CD4-positive, alpha-beta T cell treated with Interleukin-6 for 4 hours (primary cell): ENCODE data around the gene MBD2.
"Not testable (repeated sequence)": the region's sequence is repeated elsewhere in the genome, so short reads cannot be mapped to it uniquely, and the experiment has no call there.

Experiments used
- DNase-seq: peaks from one replicate; pipeline ENCODE4 v3.0.0-alpha.2; 2020; ENCODE audit warnings: mixed read lengths

Gene MBD2

DNA sequence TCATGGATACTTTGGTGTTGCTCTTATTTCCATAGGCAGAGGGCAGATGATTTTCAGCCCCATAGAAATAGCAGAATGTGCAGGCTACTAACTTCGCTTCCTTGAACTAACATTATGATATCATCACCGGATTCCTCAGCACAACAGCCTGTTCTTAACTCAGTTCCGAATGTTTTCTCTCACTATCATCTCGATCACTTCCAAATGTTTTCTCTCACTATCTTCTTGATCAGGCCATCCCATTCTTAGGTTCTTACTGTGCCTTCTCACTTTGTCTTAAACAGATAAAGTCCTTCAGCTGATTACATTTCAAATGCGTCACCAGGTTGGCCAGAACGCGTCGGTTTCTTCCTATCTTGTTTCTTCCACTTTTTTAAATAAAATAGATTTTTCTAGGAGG is 11.4 kb upstream of the MBD2 start:
- no peak for DNase-seq

DNA sequence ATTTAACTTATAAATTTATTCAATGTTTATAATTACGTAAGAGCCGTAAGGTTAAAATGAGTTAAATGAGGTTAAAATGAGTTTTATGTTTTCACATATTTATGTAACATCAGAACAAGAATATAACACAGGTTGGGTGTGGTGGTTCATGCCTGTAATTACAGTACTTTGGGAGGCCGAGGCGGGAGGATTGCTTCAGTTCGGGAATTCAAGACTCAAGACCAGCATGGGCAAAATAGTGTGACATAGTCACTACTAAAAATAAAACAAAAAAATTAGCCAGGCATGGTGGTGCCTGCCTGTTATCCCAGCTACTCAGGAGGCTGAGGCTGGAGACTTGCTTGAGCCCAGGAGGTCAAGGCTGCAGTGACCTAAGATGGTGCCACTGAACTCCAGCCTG is 9.3 kb upstream of the MBD2 start:
- DNase-seq, result no peak

DNA sequence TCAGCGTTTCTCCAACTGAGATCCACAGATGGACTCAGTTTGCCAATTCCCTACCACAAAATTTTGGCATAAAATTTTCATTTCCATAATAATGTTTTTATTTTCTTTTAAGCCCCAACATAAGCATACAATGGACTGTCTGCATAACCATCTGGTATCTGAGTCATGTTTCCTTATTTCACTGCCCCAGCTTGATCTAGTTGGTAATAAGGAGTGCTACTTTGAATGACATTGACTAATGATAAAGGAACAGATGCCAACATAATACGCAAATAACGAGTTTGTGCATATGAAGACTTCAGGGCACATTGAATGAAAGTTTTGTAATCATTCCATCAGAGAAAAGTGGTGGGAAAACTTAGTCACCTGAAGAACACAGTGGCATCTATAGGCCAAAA is 8.8 kb upstream of the MBD2 start:
- DNase-seq, result no peak

DNA sequence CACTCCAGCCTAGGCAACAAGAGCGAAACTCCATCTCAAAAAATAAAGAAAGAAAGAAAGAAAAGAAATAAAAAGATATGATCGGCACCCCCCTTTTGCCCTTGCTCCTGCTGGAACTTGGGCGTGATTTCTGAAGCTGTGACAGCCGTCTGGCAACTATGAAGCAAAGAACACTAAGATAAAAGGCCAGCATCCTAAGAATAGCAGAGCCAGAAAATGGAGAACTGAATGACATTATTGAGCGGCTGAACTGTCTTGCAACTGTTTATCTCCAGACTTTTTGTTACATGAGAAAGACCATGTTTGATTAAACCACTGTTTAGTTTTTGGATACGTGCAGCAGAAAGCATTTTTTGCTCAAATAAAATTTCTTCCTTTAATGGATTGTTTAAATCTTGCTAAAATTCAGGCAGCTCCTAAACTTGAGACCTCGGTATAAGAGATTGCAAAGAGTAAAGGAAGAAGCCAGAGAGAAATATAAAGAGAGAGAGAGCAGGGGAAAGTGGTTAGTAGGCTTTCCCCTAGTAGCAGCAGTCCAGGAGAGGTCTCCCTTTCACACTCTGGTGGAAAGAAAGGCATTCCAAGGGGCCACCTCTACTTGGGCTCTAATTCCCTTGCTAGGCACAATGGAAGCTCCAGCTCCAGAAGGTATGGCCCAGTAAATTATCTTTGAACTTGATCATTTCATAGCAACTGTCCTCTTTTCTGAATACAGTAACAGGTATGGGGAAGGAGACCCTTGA is 8.2 kb upstream of the MBD2 start:
- DNase-seq, result no peak

DNA sequence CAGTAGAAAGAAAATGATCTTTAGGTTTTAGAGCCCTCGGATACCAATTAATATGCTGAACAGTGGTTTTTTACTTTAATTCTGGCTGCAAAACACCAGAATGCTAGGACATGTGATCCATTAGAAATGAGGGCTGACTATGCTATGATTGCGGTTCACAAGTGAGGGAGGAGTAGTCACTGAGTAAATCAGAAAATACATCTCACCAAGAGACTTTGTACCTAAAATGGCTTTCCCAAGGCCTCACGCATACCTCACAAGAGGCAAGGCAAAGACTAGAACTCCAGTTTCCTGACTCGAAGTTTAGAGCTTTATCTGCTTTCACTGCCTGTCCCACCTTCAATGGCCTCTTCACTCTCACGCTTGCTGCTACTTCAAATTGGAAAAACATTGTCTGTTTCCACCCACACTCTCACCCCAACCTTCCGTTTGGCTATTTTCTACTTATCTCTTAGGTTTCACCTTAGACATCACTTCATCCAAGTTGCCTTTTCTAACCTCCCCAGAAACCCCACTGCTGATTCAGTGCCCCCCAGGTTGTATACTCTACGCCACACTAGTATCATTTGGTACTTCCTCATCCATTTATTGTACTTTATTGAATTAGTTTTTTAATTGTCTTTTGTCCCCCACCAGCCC is 5.1 kb upstream of the MBD2 start:
- DNase-seq, result no peak

DNA sequence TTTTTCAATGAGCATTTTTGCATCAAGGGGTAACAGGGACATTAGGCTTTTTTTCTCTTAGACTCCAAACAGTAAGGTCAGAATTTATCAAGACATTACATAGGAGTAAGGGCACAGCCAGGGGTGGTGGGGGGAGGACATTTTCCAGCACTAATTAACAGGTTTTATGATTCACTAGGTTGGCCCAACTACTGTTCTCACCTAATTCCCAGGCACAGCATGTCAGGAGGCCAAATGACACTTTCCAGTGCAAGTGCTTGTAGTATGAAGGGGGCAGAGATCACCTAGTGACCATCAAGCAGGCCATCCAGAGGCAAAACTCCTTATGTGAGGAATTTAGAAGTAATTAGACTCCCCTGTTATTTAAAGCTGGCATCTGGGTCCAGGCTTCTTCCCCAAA is 3.9 kb upstream of the MBD2 start:
- DNase-seq, result no peak

DNA sequence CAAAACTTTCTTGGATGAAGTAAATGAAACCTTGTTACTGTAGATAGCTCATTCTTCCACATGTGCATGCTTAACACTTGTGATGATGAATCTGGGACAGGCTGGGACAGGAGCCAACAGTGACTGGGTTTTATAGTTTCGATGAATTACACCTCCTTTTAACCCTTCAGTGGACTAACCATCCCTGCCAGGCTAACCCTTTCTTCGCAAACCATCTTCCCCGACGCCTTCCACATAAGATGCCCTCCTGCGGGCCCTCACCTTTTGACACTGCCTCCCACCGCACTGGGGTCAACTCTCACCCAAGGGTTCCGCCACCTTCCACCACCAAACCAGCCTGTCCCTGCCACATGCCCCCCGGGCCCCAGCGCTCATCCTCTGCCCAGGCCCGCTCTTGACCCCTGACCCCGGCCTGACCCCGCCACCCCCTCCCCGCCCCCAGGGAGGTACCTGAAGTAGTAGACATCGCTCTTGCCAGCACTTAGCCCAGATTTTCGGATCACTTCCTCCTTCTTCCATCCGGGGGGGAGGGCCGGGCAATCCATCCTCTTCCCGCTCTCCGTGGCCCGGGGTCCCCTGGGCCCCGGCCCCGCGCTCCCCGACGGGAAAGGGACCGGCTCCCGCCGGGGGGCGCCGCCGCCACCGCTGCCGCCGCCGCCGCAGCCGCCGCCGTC is 764 bp downstream of the MBD2 start:
- DNase-seq, result peak; percentile 54

DNA sequence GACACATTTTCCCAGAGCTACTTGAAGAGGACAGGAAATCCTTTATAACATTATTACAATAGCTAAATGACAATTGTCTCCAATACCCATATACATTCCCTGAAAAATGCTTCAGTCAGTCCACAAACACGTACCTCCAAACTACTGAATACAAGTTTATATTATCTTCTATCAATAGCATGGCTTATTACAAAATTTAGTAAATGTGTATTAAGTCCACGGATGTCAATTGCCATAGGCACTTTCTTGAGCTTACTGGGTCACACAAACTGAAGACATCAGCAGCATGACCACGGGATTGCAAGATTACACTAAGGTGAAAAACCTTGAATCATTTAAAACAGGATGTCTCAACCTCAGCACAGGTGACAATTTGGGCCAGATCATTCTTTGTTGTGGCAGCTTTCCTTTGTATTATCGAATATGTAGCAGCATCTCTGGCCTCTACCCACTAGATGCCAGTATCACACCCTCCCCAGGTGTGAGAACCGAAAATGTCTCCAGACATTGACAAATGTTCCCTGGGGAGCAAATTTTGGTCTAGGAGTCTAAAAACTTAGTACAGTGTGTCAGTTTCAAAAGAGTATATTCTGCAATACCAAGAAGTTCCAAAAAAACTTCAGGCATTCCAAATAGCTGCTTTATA is 1.4 kb downstream of the MBD2 start:
- DNase-seq, result peak; percentile 54

DNA sequence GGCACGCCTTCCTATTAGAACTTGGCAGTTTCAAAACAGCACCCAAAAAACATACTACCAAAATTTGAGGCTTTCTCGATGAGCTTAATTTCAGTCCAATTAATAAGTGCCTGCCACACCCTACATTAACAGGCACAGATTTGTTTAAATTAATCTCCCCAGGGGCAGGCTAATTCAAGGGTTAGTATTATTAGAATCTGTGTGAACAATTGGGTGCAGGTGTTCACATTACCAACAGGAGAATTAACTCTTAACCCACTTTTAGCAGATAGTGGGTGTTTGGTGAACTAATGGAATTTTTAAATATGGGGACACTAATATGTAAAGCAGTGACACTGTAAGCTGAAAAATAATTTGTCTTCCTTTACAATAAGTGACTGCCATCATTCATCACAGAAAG is 4.1 kb downstream of the MBD2 start:
- DNase-seq, result no peak

DNA sequence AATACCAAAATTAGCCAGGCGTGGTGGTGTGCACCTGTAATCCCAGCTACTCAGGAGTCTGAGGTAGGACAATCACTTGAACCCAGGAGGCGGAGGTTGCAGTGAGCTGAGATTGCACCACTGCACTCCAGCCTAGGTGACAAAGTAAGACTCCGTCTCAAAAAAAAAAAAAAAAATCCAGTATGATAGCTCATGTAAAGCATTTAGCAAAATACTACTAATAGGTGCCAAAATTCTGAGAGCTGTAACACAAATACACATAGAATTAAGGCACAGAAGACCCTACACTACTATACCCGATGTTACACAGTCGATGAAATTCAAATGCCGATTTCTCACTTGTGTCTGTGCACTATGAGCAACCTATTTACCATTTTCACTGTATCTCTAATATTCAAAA is 5.7 kb downstream of the MBD2 start:
- DNase-seq, result not testable (repeated sequence)

DNA sequence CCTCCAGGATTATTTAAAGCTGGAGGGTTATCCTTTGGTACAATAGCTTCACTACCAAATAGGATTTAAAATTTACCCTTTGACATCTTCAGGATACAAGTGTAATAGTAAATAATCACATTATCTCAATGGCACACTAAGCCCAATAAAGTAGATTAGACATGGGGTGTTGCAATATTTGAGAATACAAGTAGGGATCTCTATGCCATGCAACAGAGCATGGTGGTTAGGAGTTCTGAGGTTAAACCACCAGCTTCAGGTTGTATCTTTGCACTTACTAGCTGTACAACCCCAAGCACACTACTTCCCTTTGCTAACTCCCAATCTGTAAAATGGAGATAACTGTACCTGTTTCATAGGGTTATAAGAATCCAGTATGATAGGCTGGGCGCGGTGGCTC is 6.2 kb downstream of the MBD2 start:
- DNase-seq, result no peak

DNA sequence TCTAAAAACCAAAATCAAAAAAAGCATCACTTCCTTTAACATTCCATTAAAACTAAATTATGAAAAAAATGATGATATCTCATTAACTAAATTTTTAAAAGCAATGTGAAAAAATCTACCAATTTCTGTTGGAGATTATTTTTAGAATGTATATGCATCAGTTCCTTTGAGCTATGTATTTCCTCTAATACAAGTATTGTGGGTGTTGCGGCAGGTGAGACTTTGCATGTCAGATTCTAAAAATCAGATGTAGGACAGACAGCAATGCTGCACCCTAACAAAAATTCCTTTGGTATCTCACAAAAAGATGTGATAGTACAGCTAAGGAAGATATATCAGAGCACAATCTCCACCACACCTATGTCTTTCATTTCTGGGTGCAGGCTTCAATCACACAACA is 6.8 kb downstream of the MBD2 start:
- DNase-seq, result no peak

DNA sequence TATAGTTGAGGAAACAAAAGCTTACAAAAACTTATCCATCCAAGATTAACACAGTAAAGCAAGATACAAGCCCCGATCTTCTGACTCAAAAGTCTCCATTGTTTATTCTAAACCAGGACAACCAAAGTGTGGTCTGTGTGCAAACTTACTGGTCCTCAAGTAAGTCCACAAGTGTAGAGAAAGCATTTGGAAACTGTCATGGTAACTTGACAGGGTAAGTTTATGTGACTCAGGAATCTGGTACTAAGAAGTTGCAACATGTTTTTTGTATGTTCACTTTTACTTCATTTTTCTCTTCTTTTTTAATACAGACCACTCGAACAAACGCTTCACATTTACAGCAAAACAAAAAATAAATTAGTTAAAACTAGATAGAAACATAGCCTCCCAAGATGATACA is 9.4 kb downstream of the MBD2 start:
- DNase-seq, result no peak

DNA sequence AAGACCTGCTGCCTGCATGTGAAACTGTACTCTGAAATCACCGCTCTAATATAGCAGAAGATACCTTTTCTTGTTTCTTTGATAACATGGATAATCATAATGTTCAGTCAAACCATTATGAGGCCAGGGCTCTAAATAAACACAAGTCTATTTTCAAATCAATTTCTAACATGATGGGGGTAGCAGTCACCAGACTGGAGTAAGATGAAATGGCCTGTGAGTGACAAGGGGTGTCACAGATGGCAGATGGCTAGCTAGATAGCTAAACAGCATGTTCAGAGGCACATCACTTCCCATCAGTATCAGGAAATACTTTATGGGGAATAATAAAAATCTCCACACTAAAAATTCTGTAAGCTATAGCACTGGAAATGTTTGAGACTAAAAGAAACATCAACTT is 14.0 kb downstream of the MBD2 start:
- DNase-seq, result no peak

DNA sequence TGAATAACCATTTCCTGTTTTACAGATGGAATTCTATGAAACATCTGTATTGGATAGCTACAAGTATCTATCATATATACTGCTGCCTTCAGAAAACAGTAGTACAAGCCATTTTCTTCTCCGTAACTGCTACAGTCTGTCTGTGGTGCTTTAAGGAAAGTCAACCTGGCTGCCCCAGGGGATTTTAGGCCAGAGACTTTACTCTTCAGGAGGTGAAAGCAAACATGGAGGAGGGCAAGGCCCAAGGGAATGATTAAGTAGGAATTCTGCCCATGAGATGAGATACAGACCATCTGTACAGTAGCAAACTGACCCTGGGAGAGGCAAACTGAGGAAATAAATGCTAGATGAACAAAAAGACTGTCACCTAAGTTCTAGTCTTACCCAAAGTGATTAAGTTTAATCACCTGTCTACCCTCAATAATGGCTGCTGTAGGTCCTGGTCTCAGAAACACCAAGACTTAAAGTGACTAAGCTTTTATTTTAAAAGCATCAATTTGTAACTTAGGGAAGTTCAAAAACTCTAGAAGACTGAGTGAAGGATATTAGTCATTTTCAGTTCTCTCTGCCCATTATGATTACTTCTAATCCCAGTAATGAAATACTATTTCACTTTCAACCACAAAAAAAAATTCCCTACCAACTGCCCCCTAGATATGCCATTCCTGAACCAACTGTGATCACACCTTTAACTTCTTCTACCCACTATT is 14.8 kb downstream of the MBD2 start:
- DNase-seq, result no peak

DNA sequence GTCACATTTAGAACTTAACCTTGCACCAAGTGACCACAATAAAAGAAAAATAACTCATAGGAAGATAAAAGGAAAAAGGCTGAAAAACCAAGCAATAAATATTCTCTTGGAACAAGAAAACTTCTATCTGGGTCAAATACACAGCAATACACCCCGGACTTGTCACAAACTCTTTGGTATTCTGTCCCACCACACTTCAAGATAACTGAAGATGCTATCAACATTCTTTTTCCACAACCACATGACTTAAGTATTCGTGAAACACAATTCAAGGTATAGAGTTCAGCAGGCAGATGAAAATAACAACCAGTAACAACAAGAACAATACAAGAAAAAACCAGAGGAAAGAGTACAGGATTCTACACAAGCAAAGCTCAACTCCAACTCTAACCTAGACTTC is 18.0 kb downstream of the MBD2 start:
- DNase-seq, result no peak

DNA sequence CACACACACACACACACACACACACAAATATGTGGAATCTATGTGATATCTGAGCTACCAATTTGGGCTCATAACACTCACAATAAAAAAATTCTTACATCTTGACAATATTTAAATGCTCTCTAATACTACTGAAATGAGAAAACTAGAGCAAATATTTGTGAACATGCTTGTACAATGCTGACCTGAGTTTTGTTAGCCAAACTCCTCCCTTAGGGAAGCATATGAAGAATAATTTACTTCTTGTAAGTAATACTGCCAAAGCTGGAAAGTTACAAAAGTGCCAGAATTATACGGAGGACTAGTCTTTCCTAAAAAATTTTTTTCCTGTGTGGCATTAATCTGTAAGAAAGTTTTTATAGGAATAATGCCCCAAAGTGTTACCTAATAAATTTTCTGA is 18.5 kb downstream of the MBD2 start:
- DNase-seq, result no peak

DNA sequence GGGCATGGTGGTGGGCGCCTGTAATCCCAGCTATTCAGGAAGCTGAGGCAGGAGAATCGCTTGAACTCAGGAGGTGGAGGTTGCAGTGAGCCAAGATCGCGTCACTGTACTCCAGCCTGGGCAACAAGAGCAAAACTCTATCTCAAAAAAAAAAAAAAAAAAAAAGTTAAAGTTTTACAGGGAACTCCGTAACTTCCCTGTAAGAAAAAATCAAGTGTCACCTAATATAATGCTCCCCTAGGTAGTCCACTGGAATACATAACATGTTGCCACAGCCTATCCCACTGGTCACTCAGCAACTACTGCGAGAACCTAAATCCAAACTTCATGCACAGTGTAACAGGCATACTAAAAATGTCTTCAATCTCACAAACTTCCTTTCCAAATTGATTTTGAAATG is 19.0 kb downstream of the MBD2 start:
- not testable (repeated sequence) for DNase-seq

DNA sequence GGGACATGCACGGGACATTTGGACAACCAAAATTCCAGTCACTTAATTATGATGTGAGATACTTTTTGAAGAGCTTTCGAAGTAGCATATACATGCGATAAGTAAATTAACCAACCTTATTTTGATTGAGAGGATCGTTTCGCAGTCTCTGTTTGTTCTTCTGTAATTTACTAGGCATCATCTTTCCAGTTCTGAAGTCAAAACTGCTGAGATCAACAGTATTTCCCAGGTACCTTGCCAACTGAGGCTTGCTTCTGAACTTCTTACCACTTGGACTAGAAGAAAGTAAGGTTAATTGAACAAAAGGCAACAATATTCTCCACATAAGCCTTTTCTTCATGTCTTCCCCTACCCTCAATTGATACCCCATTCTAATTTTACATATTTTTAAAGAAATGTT is 19.6 kb downstream of the MBD2 start:
- no peak for DNase-seq

DNA sequence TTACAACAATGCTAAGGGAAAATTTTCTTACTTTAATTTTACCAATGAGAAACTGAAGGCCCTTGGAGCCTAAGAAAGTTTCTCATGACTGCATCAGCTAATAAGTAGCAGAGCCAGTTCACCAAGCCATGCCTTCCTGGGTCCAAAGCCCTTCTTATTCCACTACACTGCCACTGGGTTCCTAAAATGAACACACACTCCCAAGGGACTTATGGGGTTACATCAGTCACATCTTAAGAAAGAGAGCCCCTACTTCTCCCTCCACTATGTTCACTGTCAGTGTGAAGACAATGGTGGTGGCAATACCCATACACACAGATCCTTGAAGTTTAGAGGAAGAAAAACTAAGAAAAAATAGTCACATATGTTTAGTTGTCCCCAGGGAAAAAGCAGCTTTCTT is 20.6 kb downstream of the MBD2 start:
- no peak for DNase-seq

DNA sequence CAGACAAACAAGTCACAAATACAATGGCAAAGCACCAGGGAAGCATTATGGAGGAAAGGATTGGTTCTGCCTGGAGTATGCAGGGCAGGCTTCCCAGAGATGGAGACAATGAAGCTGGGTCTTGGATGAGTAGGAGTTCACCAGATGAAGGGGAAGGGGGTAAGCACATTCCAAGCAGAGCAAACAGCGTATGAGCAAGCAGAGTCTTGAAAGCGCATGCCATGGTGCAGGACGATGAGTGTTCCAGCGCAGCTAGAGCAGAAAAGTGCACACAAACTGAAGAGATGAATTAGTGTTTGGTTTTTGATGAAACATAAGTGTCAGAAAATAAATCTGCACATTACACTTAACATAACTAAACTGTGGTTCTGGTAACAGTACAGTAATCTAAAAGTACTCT is 21.6 kb downstream of the MBD2 start:
- DNase-seq, result no peak

DNA sequence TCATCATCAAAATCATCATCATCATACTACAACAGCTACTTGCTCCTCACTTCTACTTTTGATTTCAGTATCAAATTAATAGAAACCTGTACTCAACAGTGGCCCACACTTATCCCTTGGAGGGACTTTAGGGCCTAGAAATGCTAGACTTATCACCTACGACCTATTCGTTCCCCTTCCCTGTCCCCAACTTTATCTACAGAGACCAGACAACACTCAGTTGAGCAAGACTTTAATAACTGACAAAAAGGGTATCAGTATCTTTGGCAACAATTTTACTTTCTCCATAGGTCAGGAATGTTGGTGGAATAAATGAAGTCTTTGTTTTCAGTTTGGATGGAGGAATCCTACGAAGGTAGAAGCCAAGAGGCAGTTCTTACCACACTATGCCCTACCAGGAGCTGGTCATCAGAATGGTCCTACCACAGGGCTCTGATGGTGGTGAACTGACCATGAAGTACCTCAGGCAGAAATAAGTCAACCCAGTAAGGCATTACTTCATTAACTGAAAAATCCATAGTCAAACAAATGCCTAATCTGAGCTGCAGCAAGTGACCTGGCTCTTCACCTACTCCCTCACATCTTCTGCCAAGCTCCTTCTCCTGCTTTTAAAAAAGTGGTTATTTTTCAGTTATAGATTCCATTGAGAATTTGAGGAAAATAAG is 26.6 kb downstream of the MBD2 start:
- DNase-seq, result no peak

DNA sequence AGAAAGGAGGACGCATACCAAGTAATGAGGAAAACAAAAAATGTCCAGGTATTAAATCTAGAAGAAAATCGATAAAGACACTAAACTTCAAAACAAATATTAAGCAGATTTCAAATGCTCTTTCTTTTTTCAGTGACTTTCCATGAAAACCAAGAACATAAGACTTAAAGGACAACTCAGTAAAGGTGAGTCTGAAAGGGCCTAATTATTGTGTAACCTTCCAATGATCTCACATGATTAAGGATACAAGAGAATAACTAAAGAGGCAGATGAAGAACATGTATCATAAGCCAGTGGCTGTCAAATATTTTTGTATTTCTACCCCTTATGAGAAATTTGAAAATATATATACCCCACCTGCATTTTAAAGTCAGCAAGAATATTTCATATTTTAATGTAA is 30.7 kb downstream of the MBD2 start:
- DNase-seq, result no peak
